ENCODE measurements around the gene C1orf94. TPM values are rescaled to one million over a fixed set of nuclear protein-coding genes. Genes with fewer than 3 reads are reported as not detected.
"Not testable (repeated sequence)": the region's sequence is repeated elsewhere in the genome, so short reads cannot be mapped to it uniquely, and the experiment has no call there.

C1orf94 gene
- total RNA-seq, 1 donor from 2014 or later: not detected

DNA sequence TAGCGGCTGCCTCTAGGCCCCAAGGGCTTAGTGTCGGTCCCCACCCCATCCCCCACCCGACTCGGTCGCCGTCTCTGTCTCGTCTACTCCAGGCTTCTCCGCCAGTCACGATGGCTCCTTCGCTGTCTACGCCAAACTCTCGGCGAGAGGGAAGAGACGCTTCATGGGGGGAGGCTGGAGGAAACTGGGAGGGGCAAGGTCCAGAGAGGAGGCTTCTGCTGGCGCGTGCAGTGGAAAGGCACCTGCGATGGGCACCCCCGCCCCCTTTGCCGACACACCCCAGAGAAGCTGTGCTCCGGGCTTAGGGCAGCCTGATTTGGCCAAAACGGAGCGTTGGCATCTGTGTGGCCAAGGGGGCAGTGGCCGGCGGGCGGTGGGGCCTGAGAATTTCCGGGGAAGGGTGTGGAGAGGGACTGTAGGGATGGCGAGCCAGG, 10.5 kb upstream of the C1orf94 start:
- H3K27ac ChIP-seq: no peak overlapping the region
- no peak for DNase-seq
- TF ChIP-seq, protein P1, sequence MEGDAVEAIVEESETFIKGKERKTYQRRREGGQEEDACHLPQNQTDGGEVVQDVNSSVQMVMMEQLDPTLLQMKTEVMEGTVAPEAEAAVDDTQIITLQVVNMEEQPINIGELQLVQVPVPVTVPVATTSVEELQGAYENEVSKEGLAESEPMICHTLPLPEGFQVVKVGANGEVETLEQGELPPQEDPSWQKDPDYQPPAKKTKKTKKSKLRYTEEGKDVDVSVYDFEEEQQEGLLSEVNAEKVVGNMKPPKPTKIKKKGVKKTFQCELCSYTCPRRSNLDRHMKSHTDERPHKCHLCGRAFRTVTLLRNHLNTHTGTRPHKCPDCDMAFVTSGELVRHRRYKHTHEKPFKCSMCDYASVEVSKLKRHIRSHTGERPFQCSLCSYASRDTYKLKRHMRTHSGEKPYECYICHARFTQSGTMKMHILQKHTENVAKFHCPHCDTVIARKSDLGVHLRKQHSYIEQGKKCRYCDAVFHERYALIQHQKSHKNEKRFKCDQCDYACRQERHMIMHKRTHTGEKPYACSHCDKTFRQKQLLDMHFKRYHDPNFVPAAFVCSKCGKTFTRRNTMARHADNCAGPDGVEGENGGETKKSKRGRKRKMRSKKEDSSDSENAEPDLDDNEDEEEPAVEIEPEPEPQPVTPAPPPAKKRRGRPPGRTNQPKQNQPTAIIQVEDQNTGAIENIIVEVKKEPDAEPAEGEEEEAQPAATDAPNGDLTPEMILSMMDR (IDR thresholded peaks at IDR 0.05): no peak
- no peaks in the 10 kb centered on the region for H3K9me3 ChIP-seq
- no peaks in the 10 kb centered on the region for H3K36me3 ChIP-seq
- H3K27me3 ChIP-seq: peaks cover 63% of the 10 kb centered on the region
- H3K4me3 ChIP-seq: no peak overlapping the region
- intact Hi-C loops (cut with DNase I): no loop called here
- ATAC-seq: no peak
- peaks cover 19% of the 10 kb centered on the region for H3K4me1 ChIP-seq

DNA sequence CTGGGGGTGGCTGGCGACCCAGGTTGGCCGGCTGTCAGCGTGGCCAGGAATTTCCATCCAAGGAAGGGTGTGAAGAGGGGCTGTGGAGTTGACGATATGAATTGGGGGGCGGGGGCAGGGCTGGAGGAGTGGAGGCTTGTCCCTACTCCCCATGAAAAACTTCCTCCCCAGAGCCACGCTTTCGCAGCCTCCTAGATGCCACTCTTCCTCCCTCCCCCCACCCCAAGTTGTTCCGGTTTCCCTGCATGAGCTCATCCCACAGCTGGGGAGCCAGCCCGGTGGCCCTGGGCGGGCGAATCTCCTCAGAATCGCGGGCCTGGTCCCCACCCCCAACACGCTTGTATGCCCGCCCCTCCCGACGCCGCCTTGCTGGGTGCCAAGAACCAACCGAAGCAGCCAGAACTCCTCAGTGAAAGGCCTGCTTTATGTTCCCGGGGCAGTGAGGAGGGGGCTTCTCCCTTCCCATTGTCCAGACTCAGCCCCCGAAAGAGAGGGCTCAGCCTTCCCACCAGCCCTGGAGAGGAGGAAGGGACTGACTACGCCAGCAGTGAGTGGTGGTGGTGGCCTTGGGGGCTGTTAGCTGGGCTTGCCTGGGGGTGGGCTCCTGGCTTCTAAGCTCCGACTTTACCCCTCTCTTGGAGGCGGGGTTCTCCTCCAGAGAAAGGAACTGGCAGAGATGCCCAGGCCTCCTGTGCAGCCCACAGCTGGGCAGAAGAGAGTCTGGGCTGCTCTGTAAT, 9.9 kb upstream of the C1orf94 start:
- no peak for DNase-seq
- Histone ChIP-seq H3K27ac (no peak overlapping the region), H3K36me3 (no peaks in the 10 kb centered on the region), H3K27me3 (peaks cover 58% of the 10 kb centered on the region), H3K4me3 (no peak overlapping the region), H3K9me3 (no peaks in the 10 kb centered on the region), H3K4me1 (peaks cover 19% of the 10 kb centered on the region)
- intact Hi-C loops (cut with DNase I): no loop called here
- ATAC-seq: no peak
- TF ChIP-seq, protein P1 (IDR thresholded peaks at IDR 0.05): no peak

DNA sequence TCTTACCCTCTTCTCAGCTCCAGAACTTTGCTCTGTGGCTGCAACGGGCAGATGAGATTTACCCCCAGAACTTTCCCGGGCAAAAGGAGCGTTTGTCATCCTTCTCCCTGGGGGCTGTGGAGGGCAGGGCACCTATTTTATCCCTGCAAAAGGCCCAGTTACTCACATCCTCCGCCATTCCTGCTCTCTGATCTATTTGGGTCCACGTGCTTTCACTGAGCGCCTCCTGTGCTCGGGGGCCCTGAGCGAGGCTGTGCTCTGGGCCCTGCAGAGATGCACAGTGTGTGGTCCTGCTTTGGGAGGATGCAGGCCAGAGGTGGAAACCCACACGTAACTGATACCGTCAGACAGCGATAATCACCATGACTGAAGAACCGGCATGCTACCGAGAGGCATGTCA, 9.3 kb upstream of the C1orf94 start:
- no peak for ATAC-seq
- Histone ChIP-seq H3K27me3 (peaks cover 53% of the 10 kb centered on the region), H3K9me3 (no peaks in the 10 kb centered on the region), H3K4me3 (no peak overlapping the region), H3K36me3 (no peaks in the 10 kb centered on the region), H3K4me1 (peaks cover 19% of the 10 kb centered on the region), H3K27ac (no peak overlapping the region)
- TF ChIP-seq, protein P1 (IDR thresholded peaks at IDR 0.05): no peak
- intact Hi-C loops (cut with DNase I): no loop called here
- no peak for DNase-seq

DNA sequence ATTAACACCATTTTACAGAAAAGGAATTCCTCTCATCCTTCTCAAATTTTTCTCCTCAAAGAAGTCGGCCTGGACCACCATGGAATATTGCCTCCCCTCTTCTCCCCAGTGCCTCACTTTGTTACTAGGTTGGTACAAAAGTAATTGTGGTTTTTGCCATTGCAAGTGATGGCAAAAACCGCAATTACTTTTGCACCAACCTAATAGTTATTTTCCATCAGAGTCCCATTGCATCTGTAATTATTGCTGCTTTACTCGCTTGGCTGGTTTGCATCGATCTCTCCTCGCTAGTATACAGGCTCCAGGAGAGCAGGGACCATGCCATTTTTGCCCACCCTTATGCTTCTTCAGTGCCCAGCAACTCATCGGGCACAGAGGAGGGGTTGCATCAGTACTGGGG, 963 bp upstream of the C1orf94 start:
- Histone ChIP-seq H3K4me1 (no peaks in the 10 kb centered on the region), H3K9me3 (no peaks in the 10 kb centered on the region), H3K4me3 (no peak overlapping the region), H3K27ac (no peak overlapping the region), H3K36me3 (no peaks in the 10 kb centered on the region), H3K27me3 (peaks cover 42% of the 10 kb centered on the region)
- intact Hi-C loops (cut with DNase I): no loop called here
- TF ChIP-seq, protein P1 (IDR thresholded peaks at IDR 0.05): no peak
- DNase-seq (no peak), ATAC-seq (no peak)

DNA sequence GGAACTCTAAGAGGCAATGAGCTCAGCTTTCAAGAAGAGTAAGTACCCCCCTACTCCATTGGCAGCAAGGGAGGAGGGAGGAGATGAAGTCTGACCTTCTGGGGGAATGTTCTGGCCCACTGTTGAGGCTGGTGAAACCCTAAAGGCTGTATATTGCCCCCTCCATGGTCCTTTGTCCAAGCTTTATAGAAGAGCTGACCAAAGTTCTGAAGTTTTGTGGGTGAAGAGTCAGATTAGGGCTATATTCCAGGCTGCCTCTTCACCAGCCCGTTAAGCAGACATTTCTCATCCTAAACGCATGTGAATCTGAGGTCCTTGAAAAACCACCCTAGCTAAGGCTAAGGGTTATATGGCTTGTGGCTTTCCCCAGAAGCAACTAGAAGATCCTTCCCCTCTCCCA, 1.4 kb downstream of the C1orf94 start:
- intact Hi-C loops (cut with DNase I): no loop called here
- Histone ChIP-seq H3K36me3 (no peaks in the 10 kb centered on the region), H3K27me3 (peaks cover 42% of the 10 kb centered on the region), H3K27ac (no peak overlapping the region), H3K4me1 (no peaks in the 10 kb centered on the region), H3K4me3 (no peak overlapping the region), H3K9me3 (no peaks in the 10 kb centered on the region)
- TF ChIP-seq, protein P1 (IDR thresholded peaks at IDR 0.05): no peak
- DNase-seq: no peak
- ATAC-seq: no peak

DNA sequence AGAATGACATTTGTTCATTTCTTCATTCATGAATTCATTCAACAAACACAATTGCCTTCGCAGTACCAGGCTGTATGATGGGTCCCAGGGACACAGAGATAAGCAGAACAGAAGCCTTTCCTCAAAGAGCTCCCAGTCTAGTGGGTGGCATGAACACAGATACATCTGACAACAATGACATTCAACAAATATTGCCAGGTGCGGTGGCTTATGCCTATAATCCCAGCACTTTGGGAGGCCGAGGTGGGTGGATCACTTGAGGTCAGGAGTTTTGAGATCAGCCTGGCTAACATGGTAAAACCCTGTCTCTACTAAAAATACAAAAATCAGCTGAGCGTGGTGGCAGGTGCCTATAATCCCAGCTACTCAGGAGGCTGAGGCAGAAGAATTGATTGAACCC, 6.7 kb downstream of the C1orf94 start:
- H3K9me3 ChIP-seq; DNase-seq; intact Hi-C loops (cut with DNase I); H3K4me3 ChIP-seq; H3K4me1 ChIP-seq; ATAC-seq; H3K36me3 ChIP-seq; H3K27ac ChIP-seq: not testable (repeated sequence)
- peaks cover 20% of the 10 kb centered on the region for H3K27me3 ChIP-seq

All from upper lobe of right lung (tissue), 1 donor.